ENCODE measurements around the gene RHBDD1. TPM values are rescaled to one million over a fixed set of nuclear protein-coding genes. Genes with fewer than 3 reads are reported as not detected.

RHBDD1 gene
- polyA plus RNA-seq, 1 of the 3 experiments (the other 2 are of a cell fraction) = 10.3 TPM

DNA sequence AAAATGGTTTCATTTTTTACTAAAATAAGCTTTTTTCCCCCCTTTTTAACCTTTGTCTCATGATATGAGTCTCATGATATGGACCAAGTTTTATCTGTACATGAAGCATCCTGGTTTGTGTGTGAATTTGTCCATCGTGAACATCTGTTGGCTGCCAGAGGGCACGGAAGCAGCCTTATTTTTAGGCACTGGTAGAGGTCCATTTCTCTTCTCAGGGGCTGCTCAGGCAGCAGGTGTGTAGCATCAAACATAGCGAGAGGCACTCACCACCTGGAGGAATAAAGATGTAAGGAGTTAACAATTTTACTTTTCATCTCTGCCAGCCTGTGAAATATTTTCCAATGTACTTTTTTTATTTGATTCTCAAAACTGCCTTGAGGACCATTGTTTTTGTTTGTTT lies 134.5 kb downstream of the RHBDD1 start:
- Histone ChIP-seq H3K9ac (no peak overlapping the region), H3K4me3 (ENCODE audit: low read depth in 2 of 2, low read length in 1 of 2) (no peak overlapping the region), H4K20me1 (ENCODE audit: insufficient read depth) (no peaks in the 10 kb centered on the region), H3F3A (replicated peaks; ENCODE audit: insufficient read depth) (peaks cover 9% of the 10 kb centered on the region), H3K27ac (ENCODE audit: low read depth in 2 of 2, low read length in 1 of 2) (peak overlapping the region in 1 of 2 experiments; percentile 75; a peak in 2 of 4 replicates), H3K4me2 (peak overlapping the region; percentile 61; the same call in 1 of the 2 replicates), H3K27me3 (ENCODE audit: insufficient read depth) (no peaks in the 10 kb centered on the region), H3K36me3 (replicated peaks in 1 of 2; ENCODE audit: control insufficient read depth in 1 of 2, insufficient read depth in 2 of 2, low read length in 1 of 2) (no peaks in the 10 kb centered on the region), H3K4me1 (ENCODE audit: control insufficient read depth in 1 of 2, insufficient read depth in 2 of 2, low read depth in 1 of 2, low read length in 1 of 2) (peaks cover 5 to 14% of the 10 kb centered on the region in 2 experiments; a peak in 2 of 4 replicates), H3K9me3 (no peaks in the 10 kb centered on the region), H3K79me2 (ENCODE audit: insufficient read depth) (no peaks in the 10 kb centered on the region), H3K9me2 (no peaks in the 10 kb centered on the region), H2AFZ (ENCODE audit: low read depth) (no peak overlapping the region)
- POLR2A ChIA-PET = no interaction called here
- CTCF ChIA-PET = interaction anchor here (1.1 kb wide), 1 partner anchor 16 kb away, joined by 6 read pairs; no protein-coding TSS in a partner anchor
- TF ChIP-seq FOXM1 (IDR thresholded peaks at IDR 0.05; ENCODE audit: low read depth) = no peak
- no peak for TF ChIP-seq MXI1 (IDR thresholded peaks at IDR 0.05; ENCODE audit: low read depth, low read length)
- TF ChIP-seq, protein P1, sequence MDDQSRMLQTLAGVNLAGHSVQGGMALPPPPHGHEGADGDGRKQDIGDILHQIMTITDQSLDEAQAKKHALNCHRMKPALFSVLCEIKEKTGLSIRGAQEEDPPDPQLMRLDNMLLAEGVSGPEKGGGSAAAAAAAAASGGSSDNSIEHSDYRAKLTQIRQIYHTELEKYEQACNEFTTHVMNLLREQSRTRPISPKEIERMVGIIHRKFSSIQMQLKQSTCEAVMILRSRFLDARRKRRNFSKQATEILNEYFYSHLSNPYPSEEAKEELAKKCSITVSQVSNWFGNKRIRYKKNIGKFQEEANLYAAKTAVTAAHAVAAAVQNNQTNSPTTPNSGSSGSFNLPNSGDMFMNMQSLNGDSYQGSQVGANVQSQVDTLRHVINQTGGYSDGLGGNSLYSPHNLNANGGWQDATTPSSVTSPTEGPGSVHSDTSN (IDR thresholded peaks at IDR 0.05) = no peak
- TF ChIP-seq POLR2AphosphoS5 (IDR thresholded peaks at IDR 0.05; ENCODE audit: low read depth, low read length) = no peak
- no peak for TF ChIP-seq TEAD4 (IDR thresholded peaks at IDR 0.05; ENCODE audit: borderline replicate concordance, insufficient read depth)
- TF ChIP-seq GATA2 (CRISPR knock-in tag; IDR thresholded peaks at IDR 0.05) = no peak
- TF ChIP-seq TAF1 (IDR thresholded peaks at IDR 0.05; ENCODE audit: borderline replicate concordance, low read depth, low read length) = no peak
- TF ChIP-seq CHD2 (IDR thresholded peaks at IDR 0.05; ENCODE audit: low read length, partially characterized antibody) = no peak
- no peak for TF ChIP-seq FOXJ3 (CRISPR knock-in tag; IDR thresholded peaks at IDR 0.05)
- no peak for TF ChIP-seq ELF1 (IDR thresholded peaks at IDR 0.05)
- no peak for TF ChIP-seq NFIC (IDR thresholded peaks at IDR 0.05; ENCODE audit: borderline replicate concordance)
- no peak for TF ChIP-seq SMC3 (IDR thresholded peaks at IDR 0.05; ENCODE audit: low read depth, low read length)
- TF ChIP-seq FOSL2 (IDR thresholded peaks at IDR 0.05; ENCODE audit: borderline replicate concordance, low read depth) = no peak
- 91% methylated on average over 3 of the region's 3 CpGs for WGBS (ENCODE audit: low lambda C conversion rate)
- no peak for DNase-seq

DNA sequence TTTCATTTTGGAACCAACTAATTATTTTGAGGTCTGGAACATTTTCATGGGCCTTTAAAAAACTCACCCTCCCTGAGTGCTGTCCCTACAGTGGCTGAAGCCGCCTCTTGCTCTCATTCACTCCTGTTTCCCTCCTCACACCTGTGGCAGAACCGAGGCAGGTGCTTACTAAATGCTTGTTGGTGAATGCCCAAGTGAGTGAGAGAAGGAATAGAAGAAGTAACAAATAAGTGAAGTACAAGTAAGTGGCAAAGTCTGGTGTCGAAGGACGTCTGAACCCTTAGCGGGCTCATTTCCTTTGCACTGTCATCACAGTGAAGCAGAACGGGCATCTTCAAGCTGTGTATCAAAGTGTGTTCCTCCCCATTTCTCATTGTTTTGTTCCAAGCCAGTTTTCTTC lies 135.2 kb downstream of the RHBDD1 start:
- no peak overlapping the region for H3K9ac ChIP-seq
- H3K4me2 ChIP-seq = no peak overlapping the region
- no peak overlapping the region for H3K4me3 ChIP-seq (ENCODE audit: low read depth in 2 of 2, low read length in 1 of 2)
- POLR2A ChIA-PET = no interaction called here
- H3K27ac ChIP-seq (ENCODE audit: low read depth in 2 of 2, low read length in 1 of 2) = no peak overlapping the region
- peaks cover 9% of the 10 kb centered on the region for H3F3A ChIP-seq (replicated peaks; ENCODE audit: insufficient read depth)
- WGBS (ENCODE audit: low lambda C conversion rate) = 98% methylated on average over 6 of the region's 6 CpGs
- CTCF ChIA-PET = no interaction called here
- H4K20me1 ChIP-seq (ENCODE audit: insufficient read depth) = no peaks in the 10 kb centered on the region
- H3K9me3 ChIP-seq = no peaks in the 10 kb centered on the region
- no peaks in the 10 kb centered on the region for H3K27me3 ChIP-seq (ENCODE audit: insufficient read depth)
- H3K4me1 ChIP-seq (ENCODE audit: control insufficient read depth in 1 of 2, insufficient read depth in 2 of 2, low read depth in 1 of 2, low read length in 1 of 2) = peaks cover 5 to 14% of the 10 kb centered on the region in 2 experiments; a peak in 2 of 4 replicates
- DNase-seq = no peak
- no peak overlapping the region for H2AFZ ChIP-seq (ENCODE audit: low read depth)
- TF ChIP-seq SMC3 (IDR thresholded peaks at IDR 0.05; ENCODE audit: low read depth, low read length) (no peak), GATA2 (CRISPR knock-in tag; IDR thresholded peaks at IDR 0.05) (no peak), JUND (IDR thresholded peaks at IDR 0.05) (no peak), CHD2 (IDR thresholded peaks at IDR 0.05; ENCODE audit: low read length, partially characterized antibody) (no peak), RXRA (IDR thresholded peaks at IDR 0.05; ENCODE audit: borderline replicate concordance, low read depth) (no peak), EP300 (IDR thresholded peaks at IDR 0.05; ENCODE audit: borderline replicate concordance in 1 of 2, low read depth in 1 of 2, low read length in 1 of 2) (no peak), FOXJ3 (CRISPR knock-in tag; IDR thresholded peaks at IDR 0.05) (no peak), RAD21 (IDR thresholded peaks at IDR 0.05; ENCODE audit: low read length) (no peak), SIN3A (IDR thresholded peaks at IDR 0.05; ENCODE audit: borderline replicate concordance, low read depth, low read length) (no peak), POLR2AphosphoS5 (IDR thresholded peaks at IDR 0.05; ENCODE audit: low read depth, low read length) (no peak), RFX5 (IDR thresholded peaks at IDR 0.05; ENCODE audit: low read length) (no peak)
- TF ChIP-seq, protein P2, sequence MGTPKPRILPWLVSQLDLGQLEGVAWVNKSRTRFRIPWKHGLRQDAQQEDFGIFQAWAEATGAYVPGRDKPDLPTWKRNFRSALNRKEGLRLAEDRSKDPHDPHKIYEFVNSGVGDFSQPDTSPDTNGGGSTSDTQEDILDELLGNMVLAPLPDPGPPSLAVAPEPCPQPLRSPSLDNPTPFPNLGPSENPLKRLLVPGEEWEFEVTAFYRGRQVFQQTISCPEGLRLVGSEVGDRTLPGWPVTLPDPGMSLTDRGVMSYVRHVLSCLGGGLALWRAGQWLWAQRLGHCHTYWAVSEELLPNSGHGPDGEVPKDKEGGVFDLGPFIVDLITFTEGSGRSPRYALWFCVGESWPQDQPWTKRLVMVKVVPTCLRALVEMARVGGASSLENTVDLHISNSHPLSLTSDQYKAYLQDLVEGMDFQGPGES (IDR thresholded peaks at IDR 0.05; ENCODE audit: low read depth, low read length) = no peak
- TF ChIP-seq, protein P3, sequence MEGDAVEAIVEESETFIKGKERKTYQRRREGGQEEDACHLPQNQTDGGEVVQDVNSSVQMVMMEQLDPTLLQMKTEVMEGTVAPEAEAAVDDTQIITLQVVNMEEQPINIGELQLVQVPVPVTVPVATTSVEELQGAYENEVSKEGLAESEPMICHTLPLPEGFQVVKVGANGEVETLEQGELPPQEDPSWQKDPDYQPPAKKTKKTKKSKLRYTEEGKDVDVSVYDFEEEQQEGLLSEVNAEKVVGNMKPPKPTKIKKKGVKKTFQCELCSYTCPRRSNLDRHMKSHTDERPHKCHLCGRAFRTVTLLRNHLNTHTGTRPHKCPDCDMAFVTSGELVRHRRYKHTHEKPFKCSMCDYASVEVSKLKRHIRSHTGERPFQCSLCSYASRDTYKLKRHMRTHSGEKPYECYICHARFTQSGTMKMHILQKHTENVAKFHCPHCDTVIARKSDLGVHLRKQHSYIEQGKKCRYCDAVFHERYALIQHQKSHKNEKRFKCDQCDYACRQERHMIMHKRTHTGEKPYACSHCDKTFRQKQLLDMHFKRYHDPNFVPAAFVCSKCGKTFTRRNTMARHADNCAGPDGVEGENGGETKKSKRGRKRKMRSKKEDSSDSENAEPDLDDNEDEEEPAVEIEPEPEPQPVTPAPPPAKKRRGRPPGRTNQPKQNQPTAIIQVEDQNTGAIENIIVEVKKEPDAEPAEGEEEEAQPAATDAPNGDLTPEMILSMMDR (IDR thresholded peaks at IDR 0.05) = no peak
- TF ChIP-seq, protein P4, sequence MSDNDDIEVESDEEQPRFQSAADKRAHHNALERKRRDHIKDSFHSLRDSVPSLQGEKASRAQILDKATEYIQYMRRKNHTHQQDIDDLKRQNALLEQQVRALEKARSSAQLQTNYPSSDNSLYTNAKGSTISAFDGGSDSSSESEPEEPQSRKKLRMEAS (IDR thresholded peaks at IDR 0.05; ENCODE audit: low read depth) = no peak
- TF ChIP-seq, protein P5, sequence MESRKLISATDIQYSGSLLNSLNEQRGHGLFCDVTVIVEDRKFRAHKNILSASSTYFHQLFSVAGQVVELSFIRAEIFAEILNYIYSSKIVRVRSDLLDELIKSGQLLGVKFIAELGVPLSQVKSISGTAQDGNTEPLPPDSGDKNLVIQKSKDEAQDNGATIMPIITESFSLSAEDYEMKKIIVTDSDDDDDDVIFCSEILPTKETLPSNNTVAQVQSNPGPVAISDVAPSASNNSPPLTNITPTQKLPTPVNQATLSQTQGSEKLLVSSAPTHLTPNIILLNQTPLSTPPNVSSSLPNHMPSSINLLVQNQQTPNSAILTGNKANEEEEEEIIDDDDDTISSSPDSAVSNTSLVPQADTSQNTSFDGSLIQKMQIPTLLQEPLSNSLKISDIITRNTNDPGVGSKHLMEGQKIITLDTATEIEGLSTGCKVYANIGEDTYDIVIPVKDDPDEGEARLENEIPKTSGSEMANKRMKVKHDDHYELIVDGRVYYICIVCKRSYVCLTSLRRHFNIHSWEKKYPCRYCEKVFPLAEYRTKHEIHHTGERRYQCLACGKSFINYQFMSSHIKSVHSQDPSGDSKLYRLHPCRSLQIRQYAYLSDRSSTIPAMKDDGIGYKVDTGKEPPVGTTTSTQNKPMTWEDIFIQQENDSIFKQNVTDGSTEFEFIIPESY (IDR thresholded peaks at IDR 0.05; ENCODE audit: borderline replicate concordance, low read depth) = no peak
- H3K9me2 ChIP-seq = no peaks in the 10 kb centered on the region
- H3K79me2 ChIP-seq (ENCODE audit: insufficient read depth) = no peaks in the 10 kb centered on the region
- no peaks in the 10 kb centered on the region for H3K36me3 ChIP-seq (replicated peaks in 1 of 2; ENCODE audit: control insufficient read depth in 1 of 2, insufficient read depth in 2 of 2, low read length in 1 of 2)

All from SK-N-SH (cell line).